ENCODE results near the gene LMF1. TPM values are rescaled to one million over a fixed set of nuclear protein-coding genes. Genes with fewer than 3 reads are reported as not detected.
A peak's percentile ranks its signal among the peaks of the same experiment; 100 is the strongest.

The LMF1 gene
- polyA plus RNA-seq, 1 experiment, result 28.9 TPM

DNA sequence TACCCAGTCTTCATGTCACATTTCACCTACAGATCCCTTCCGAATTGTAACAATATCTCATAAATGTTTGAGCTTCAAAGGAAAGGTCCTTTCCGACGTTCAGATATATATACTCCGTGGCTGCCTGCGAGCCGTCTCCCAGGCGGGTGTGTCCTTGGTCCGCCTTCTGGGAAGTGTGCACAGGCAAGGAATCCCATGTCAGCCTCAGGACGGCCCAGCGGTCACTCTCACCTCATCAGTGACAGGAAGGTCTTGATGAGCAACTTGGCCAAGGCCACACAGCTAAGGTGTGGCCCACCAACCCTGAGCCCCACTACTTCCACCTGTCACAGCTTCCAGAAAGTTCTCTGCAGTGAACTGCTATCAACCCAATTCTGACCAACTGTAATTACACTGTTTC lies 4.3 kb downstream of the LMF1 start:
- DNase-seq (ENCODE audit: low read depth), result no peak
- ChIA-PET POLR2A (no interaction called here), CTCF (interaction anchor here (0.6 kb wide), 1 partner anchor 26 kb away, joined by 4 read pairs; no protein-coding TSS in a partner anchor)
- peaks cover 2% of the 10 kb centered on the region for H3K36me3 ChIP-seq (ENCODE audit: control insufficient read depth, insufficient read depth, low read length)
- TF ChIP-seq, protein P1, sequence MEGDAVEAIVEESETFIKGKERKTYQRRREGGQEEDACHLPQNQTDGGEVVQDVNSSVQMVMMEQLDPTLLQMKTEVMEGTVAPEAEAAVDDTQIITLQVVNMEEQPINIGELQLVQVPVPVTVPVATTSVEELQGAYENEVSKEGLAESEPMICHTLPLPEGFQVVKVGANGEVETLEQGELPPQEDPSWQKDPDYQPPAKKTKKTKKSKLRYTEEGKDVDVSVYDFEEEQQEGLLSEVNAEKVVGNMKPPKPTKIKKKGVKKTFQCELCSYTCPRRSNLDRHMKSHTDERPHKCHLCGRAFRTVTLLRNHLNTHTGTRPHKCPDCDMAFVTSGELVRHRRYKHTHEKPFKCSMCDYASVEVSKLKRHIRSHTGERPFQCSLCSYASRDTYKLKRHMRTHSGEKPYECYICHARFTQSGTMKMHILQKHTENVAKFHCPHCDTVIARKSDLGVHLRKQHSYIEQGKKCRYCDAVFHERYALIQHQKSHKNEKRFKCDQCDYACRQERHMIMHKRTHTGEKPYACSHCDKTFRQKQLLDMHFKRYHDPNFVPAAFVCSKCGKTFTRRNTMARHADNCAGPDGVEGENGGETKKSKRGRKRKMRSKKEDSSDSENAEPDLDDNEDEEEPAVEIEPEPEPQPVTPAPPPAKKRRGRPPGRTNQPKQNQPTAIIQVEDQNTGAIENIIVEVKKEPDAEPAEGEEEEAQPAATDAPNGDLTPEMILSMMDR (IDR thresholded peaks at IDR 0.05; ENCODE audit: insufficient read depth, low read depth, low read length), result no peak
- no peak overlapping the region for H3K4me3 ChIP-seq (ENCODE audit: low read depth, low read length)
- H3K27me3 ChIP-seq (ENCODE audit: control insufficient read depth, insufficient read depth, low read length), result no peaks in the 10 kb centered on the region

DNA sequence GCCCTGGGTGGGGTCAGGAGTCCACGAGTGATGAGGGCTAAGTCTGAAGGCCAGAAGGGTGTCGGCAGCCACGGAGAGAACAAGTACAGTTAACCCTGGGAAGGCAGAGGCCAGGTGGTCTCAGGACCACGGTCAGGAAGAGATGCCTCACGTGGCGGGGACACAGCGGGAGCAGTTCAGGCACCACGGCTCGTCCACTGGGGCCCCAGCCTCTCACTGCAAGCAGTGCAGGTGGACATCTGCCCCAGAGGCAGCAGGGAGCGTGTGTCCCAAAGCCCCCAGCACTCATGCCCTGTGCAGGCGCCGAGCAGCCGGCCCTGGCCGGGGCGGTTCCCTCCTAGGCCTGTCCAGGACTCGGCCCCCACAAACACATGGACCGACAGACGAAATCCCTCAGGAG lies 4.7 kb downstream of the LMF1 start:
- CTCF ChIA-PET, result interaction anchor here (0.9 kb wide), 1 partner anchor 69 kb away, joined by 5 read pairs; no protein-coding TSS in a partner anchor
- Histone ChIP-seq H3K27me3 (ENCODE audit: control insufficient read depth, insufficient read depth, low read length) (no peaks in the 10 kb centered on the region), H3K36me3 (ENCODE audit: control insufficient read depth, insufficient read depth, low read length) (peaks cover 2% of the 10 kb centered on the region), H3K4me3 (ENCODE audit: low read depth, low read length) (no peak overlapping the region)
- POLR2A ChIA-PET, result no interaction called here
- TF ChIP-seq, protein P1 (IDR thresholded peaks at IDR 0.05; ENCODE audit: insufficient read depth, low read depth, low read length), result no peak
- no peak for DNase-seq (ENCODE audit: low read depth)

DNA sequence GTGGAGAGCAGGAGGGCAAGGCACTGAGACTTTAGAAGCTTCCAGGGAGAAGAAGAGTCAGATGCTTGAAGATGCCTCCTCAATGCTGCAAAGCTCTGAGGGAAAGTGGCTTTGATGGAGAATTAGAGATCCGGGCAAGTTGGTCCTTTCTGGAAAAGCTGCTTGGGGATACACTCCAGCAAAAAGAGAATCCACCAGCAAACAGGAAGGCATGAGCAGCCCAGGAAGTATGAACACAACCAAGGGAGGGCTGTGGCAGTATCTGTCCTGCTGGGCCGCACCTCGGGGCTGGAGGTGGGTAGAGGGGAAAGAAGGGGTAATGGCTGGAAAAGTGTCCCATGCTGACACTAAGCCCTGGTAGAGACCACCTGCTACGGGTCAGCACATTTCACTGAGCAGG lies 5.3 kb downstream of the LMF1 start:
- TF ChIP-seq, protein P1 (IDR thresholded peaks at IDR 0.05; ENCODE audit: insufficient read depth, low read depth, low read length), result no peak
- DNase-seq (ENCODE audit: low read depth), result no peak
- H3K4me3 ChIP-seq (ENCODE audit: low read depth, low read length), result no peak overlapping the region
- H3K36me3 ChIP-seq (ENCODE audit: control insufficient read depth, insufficient read depth, low read length), result peaks cover 2% of the 10 kb centered on the region
- H3K27me3 ChIP-seq (ENCODE audit: control insufficient read depth, insufficient read depth, low read length), result no peaks in the 10 kb centered on the region
- ChIA-PET CTCF (interaction anchor here (0.9 to 1.5 kb wide), 2 partner anchors 69 to 90 kb away, joined by 5 read pairs; no protein-coding TSS in a partner anchor), POLR2A (no interaction called here)

DNA sequence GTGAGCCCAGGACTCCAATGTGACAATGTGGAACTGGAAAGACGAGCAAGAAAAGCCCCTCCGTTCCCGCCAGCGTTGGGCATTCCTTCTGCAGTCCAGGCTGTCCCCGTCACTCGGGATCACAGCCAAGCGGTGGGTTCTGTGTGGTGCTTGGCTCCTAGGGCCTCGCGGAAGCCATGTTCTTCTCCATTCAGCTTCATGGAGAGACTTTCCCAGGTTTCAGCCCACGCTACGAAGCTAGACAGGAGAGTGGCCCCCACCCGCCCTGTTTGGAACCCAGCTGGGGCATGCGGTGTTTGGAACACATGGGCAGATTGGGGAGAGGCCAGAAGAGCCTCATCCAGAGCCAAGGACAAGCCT lies 5.8 kb downstream of the LMF1 start:
- Histone ChIP-seq H3K36me3 (ENCODE audit: control insufficient read depth, insufficient read depth, low read length) (peaks cover 2% of the 10 kb centered on the region), H3K27me3 (ENCODE audit: control insufficient read depth, insufficient read depth, low read length) (no peaks in the 10 kb centered on the region), H3K4me3 (ENCODE audit: low read depth, low read length) (peak overlapping the region; percentile 34; the same call in 1 of the 2 replicates)
- ChIA-PET CTCF (interaction anchor here (1.5 kb wide), 1 partner anchor 90 kb away, joined by 5 read pairs; no protein-coding TSS in a partner anchor), POLR2A (interaction anchor here (0.6 to 0.8 kb wide), 2 partner anchors 29 to 44 kb away, joined by 3 read pairs; no protein-coding TSS in a partner anchor)
- DNase-seq (ENCODE audit: low read depth), result no peak
- TF ChIP-seq, protein P1 (IDR thresholded peaks at IDR 0.05; ENCODE audit: insufficient read depth, low read depth, low read length), result no peak

DNA sequence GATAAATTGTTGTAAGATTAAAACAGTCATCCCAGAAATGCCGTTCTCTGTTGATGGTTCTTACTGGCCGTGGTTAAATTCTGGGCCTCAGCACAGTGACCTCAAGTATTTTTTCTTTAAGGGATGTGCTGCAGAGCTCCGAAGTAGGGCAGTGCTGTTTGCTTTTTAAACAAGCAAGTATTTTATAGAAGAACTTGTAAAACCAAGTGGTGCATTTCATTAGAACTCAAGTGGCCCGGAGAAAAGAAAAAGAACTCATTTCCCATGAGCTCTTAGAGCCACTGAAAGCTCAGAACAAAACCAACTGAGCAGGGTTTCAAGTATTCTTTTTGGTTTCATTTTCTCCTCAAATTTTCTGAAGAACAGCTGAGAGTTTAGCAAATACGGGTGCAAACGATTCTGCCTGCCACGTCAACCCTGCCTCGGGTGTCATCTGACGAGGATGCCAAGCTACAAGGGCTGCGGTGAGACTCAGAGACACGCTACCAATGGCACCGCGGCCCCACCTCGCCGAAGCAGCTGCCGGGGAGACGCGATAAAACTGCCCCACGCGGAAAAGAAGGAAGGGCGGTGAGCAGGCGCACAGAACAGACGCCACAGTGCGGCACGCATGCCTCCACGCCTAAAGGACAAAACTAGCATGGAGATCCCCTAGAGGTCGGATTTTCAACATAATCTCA lies 6.3 kb downstream of the LMF1 start:
- Histone ChIP-seq H3K27me3 (ENCODE audit: control insufficient read depth, insufficient read depth, low read length) (no peaks in the 10 kb centered on the region), H3K4me3 (ENCODE audit: low read depth, low read length) (peak overlapping the region; percentile 34), H3K36me3 (ENCODE audit: control insufficient read depth, insufficient read depth, low read length) (peaks cover 2% of the 10 kb centered on the region)
- TF ChIP-seq, protein P1 (IDR thresholded peaks at IDR 0.05; ENCODE audit: insufficient read depth, low read depth, low read length), result 0 out of 2 replicates have a peak, but pooled peaks have one; percentile 13
- ChIA-PET POLR2A (interaction anchor here (0.6 to 0.8 kb wide), 3 partner anchors 13 to 43 kb away, joined by 3 read pairs; no protein-coding TSS in a partner anchor), CTCF (interaction anchor here (1.2 to 1.5 kb wide), 4 partner anchors 11 to 93 kb away, joined by 3 to 5 read pairs (median 3); partner anchors contain the start of gene SOX8)
- peak; percentile 39 for DNase-seq (ENCODE audit: low read depth)

All from BJ (cell line).